ENCODE measurements around the gene EME2. TPM values are rescaled to one million over a fixed set of nuclear protein-coding genes. Genes with fewer than 3 reads are reported as not detected.

EME2 gene
- total and polyA plus RNA-seq, 2 of the 13 experiments (the other 11 are each of a cell fraction or from before 2014, with no cell fraction given): 4.4 to 7.6 TPM

- FAIRE-seq (no peak), DNase-seq (ENCODE audit: low spot score) (no peak), ATAC-seq (no peak)
- WGBS (ENCODE audit: low lambda C conversion rate): 98% methylated on average over 5 of the region's 8 CpGs
- Histone ChIP-seq H3K9me3 (ENCODE audit: low read length) (no peaks in the 10 kb centered on the region), H3K4me1 (ENCODE audit: insufficient read depth, low read length) (peaks cover 27% of the 10 kb centered on the region), H3K36me3 (replicated peaks in 1 of 2; ENCODE audit: control insufficient read depth in 1 of 2, insufficient read depth in 2 of 2, low read length in 2 of 2) (peaks cover 5 to 13% of the 10 kb centered on the region in 2 experiments; a peak in 3 of 5 replicates), H3K27ac (ENCODE audit: extremely low read length, insufficient read depth, low read length) (no peak overlapping the region), H3K27me3 (ENCODE audit: control insufficient read depth in 1 of 2, insufficient read depth in 2 of 2, low read length in 2 of 2) (peaks cover 0 to 2% of the 10 kb centered on the region in 2 experiments; a peak in 2 of 5 replicates), H3K4me3 (replicated peaks in 1 of 3; ENCODE audit: insufficient read depth in 1 of 3, low read depth in 2 of 3, low read length in 3 of 3) (no peak overlapping the region), H2AFZ (ENCODE audit: low read length) (no peak overlapping the region), H4K20me1 (ENCODE audit: insufficient read depth, low read length) (peaks cover 4% of the 10 kb centered on the region; the same call in 1 of the 2 replicates), H3K9ac (ENCODE audit: insufficient read depth, low read depth, low read length) (no peak overlapping the region), H3K4me2 (ENCODE audit: low read depth, low read length) (no peak overlapping the region), H3K79me2 (ENCODE audit: insufficient read depth, low read length) (peaks cover 20% of the 10 kb centered on the region)
- TF ChIP-seq ZNF577 (CRISPR knock-in tag; IDR thresholded peaks at IDR 0.05; ENCODE audit: borderline replicate concordance, low read depth): no peak
- TF ChIP-seq MZF1 (CRISPR knock-in tag; IDR thresholded peaks at IDR 0.05; ENCODE audit: borderline replicate concordance): no peak
- no peak for TF ChIP-seq MIER3 (CRISPR knock-in tag; IDR thresholded peaks at IDR 0.05; ENCODE audit: borderline replicate concordance)
- TF ChIP-seq JDP2 (CRISPR knock-in tag; IDR thresholded peaks at IDR 0.05; ENCODE audit: borderline replicate concordance): no peak
- TF ChIP-seq, protein P1, sequence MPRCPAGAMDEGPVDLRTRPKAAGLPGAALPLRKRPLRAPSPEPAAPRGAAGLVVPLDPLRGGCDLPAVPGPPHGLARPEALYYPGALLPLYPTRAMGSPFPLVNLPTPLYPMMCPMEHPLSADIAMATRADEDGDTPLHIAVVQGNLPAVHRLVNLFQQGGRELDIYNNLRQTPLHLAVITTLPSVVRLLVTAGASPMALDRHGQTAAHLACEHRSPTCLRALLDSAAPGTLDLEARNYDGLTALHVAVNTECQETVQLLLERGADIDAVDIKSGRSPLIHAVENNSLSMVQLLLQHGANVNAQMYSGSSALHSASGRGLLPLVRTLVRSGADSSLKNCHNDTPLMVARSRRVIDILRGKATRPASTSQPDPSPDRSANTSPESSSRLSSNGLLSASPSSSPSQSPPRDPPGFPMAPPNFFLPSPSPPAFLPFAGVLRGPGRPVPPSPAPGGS (CRISPR knock-in tag; IDR thresholded peaks at IDR 0.05): no peak
- TF ChIP-seq, protein P2, sequence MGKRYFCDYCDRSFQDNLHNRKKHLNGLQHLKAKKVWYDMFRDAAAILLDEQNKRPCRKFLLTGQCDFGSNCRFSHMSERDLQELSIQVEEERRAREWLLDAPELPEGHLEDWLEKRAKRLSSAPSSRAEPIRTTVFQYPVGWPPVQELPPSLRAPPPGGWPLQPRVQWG (CRISPR knock-in tag; IDR thresholded peaks at IDR 0.05; ENCODE audit: borderline replicate concordance, low read depth): no peak
- no peak for TF ChIP-seq PAXIP1 (CRISPR knock-in tag; conservative IDR thresholded peaks at IDR 0.05)
- no peak for TF ChIP-seq PLSCR1 (CRISPR knock-in tag; IDR thresholded peaks at IDR 0.05; ENCODE audit: borderline replicate concordance)
- no peak for TF ChIP-seq PHF5A (CRISPR knock-in tag; IDR thresholded peaks at IDR 0.05; ENCODE audit: low read depth, unreplicated experiment)
- TF ChIP-seq ZNF292 (CRISPR knock-in tag; IDR thresholded peaks at IDR 0.05; ENCODE audit: borderline replicate concordance, low read depth): no peak
- in situ Hi-C loops (cut with HindIII; ENCODE audit: extremely low pct_ligation_motif_present, low pct_unique_long_range_greater_than_20kb): no loop called here
- ChIA-PET POLR2A (interaction anchor here (1.3 to 1.6 kb wide), 3 partner anchors 45 to 161 kb away, joined by 3 to 4 read pairs (median 4); no protein-coding TSS in a partner anchor), CTCF (ENCODE audit: low intra/inter-chr PET ratio, low total read pairs) (no interaction called here)
- intact Hi-C loops (cut with micrococcal nuclease; ENCODE audit: unreplicated experiment): no loop called here
- no TSS peak for BruUV-seq (replicated peaks)
These were observed 6.7 kb downstream of the EME2 start for GRCh38 chr16:1779234-1779701.

All from HepG2 (cell line).